ENCODE measurements around the gene TMEM196. TPM values are rescaled to one million over a fixed set of nuclear protein-coding genes. Genes with fewer than 3 reads are reported as not detected.
A peak's percentile ranks its signal among the peaks of the same experiment; 100 is the strongest.

TMEM196 gene
- total RNA-seq = not detected in 2 replicates

GRCh38 chr7:19772841-19773760 lies at the start of gene TMEM196:
Gene TMEM196, minus strand, starts transcription at chr7:19773617. Its CDS starts 921 bp downstream, at chr7:19772696.
- Histone ChIP-seq H3K4me3 (ENCODE audit: low read depth, low read length) (peak within 1 kb of the TSS; percentile 47), H3K36me3 (ENCODE audit: control insufficient read depth, insufficient read depth, low read length) (no peaks in the 10 kb centered on the region), H3K27me3 (ENCODE audit: control insufficient read depth, insufficient read depth, low read length) (no peaks in the 10 kb centered on the region)
- TF ChIP-seq CTCF (IDR thresholded peaks at IDR 0.05; ENCODE audit: insufficient read depth, low read length, poor library complexity, severe bottlenecking) = no peak
- no peak for DNase-seq (ENCODE audit: low read depth)

- no peak for DNase-seq (ENCODE audit: low read depth)
- TF ChIP-seq CTCF (IDR thresholded peaks at IDR 0.05; ENCODE audit: insufficient read depth, low read length, poor library complexity, severe bottlenecking) = no peak
- H3K4me3 ChIP-seq (ENCODE audit: low read depth, low read length) = no peak overlapping the region
- H3K27me3 ChIP-seq (ENCODE audit: control insufficient read depth, insufficient read depth, low read length) = no peaks in the 10 kb centered on the region
- H3K36me3 ChIP-seq (ENCODE audit: control insufficient read depth, insufficient read depth, low read length) = no peaks in the 10 kb centered on the region
These were observed 42.7 kb upstream of the TMEM196 start for GRCh38 chr7:19816128-19816527.

GRCh38 chr7:19815546-19815945 lies 42.1 kb upstream of the TMEM196 start:
- no peak overlapping the region for H3K4me3 ChIP-seq (ENCODE audit: low read depth, low read length)
- no peak for TF ChIP-seq CTCF (IDR thresholded peaks at IDR 0.05; ENCODE audit: insufficient read depth, low read length, poor library complexity, severe bottlenecking)
- no peak for DNase-seq (ENCODE audit: low read depth)
- H3K36me3 ChIP-seq (ENCODE audit: control insufficient read depth, insufficient read depth, low read length) = no peaks in the 10 kb centered on the region
- no peaks in the 10 kb centered on the region for H3K27me3 ChIP-seq (ENCODE audit: control insufficient read depth, insufficient read depth, low read length)

- no peak for TF ChIP-seq CTCF (IDR thresholded peaks at IDR 0.05; ENCODE audit: insufficient read depth, low read length, poor library complexity, severe bottlenecking)
- Histone ChIP-seq H3K36me3 (ENCODE audit: control insufficient read depth, insufficient read depth, low read length) (no peaks in the 10 kb centered on the region), H3K27me3 (ENCODE audit: control insufficient read depth, insufficient read depth, low read length) (no peaks in the 10 kb centered on the region), H3K4me3 (ENCODE audit: low read depth, low read length) (no peak overlapping the region)
- DNase-seq (ENCODE audit: low read depth) = no peak
These were observed 41.4 kb upstream of the TMEM196 start for GRCh38 chr7:19814776-19815175.

GRCh38 chr7:19811386-19811785 lies 38.0 kb upstream of the TMEM196 start:
- Histone ChIP-seq H3K36me3 (ENCODE audit: control insufficient read depth, insufficient read depth, low read length) (no peaks in the 10 kb centered on the region), H3K4me3 (ENCODE audit: low read depth, low read length) (no peak overlapping the region), H3K27me3 (ENCODE audit: control insufficient read depth, insufficient read depth, low read length) (no peaks in the 10 kb centered on the region)
- TF ChIP-seq CTCF (IDR thresholded peaks at IDR 0.05; ENCODE audit: insufficient read depth, low read length, poor library complexity, severe bottlenecking) = no peak
- DNase-seq (ENCODE audit: low read depth) = no peak

Data from kidney epithelial cell (primary cell).